ENCODE data around the gene ERI3.

- TF ChIP-seq, protein P1, sequence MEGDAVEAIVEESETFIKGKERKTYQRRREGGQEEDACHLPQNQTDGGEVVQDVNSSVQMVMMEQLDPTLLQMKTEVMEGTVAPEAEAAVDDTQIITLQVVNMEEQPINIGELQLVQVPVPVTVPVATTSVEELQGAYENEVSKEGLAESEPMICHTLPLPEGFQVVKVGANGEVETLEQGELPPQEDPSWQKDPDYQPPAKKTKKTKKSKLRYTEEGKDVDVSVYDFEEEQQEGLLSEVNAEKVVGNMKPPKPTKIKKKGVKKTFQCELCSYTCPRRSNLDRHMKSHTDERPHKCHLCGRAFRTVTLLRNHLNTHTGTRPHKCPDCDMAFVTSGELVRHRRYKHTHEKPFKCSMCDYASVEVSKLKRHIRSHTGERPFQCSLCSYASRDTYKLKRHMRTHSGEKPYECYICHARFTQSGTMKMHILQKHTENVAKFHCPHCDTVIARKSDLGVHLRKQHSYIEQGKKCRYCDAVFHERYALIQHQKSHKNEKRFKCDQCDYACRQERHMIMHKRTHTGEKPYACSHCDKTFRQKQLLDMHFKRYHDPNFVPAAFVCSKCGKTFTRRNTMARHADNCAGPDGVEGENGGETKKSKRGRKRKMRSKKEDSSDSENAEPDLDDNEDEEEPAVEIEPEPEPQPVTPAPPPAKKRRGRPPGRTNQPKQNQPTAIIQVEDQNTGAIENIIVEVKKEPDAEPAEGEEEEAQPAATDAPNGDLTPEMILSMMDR (IDR thresholded peaks at IDR 0.05): no peak
- TF ChIP-seq RORB (CRISPR knock-in tag; IDR thresholded peaks at IDR 0.05): no peak
- no peak for TF ChIP-seq ZNF232 (CRISPR knock-in tag; IDR thresholded peaks at IDR 0.05)
- TF ChIP-seq PREB (CRISPR knock-in tag; IDR thresholded peaks at IDR 0.05; ENCODE audit: borderline replicate concordance): no peak
- TF ChIP-seq, protein P2, sequence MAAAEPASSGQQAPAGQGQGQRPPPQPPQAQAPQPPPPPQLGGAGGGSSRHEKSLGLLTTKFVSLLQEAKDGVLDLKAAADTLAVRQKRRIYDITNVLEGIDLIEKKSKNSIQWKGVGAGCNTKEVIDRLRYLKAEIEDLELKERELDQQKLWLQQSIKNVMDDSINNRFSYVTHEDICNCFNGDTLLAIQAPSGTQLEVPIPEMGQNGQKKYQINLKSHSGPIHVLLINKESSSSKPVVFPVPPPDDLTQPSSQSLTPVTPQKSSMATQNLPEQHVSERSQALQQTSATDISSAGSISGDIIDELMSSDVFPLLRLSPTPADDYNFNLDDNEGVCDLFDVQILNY (CRISPR knock-in tag; IDR thresholded peaks at IDR 0.05): no peak
- no peak for TF ChIP-seq SMAD3 (CRISPR knock-in tag; IDR thresholded peaks at IDR 0.05; ENCODE audit: borderline replicate concordance)
- TF ChIP-seq NFYB (CRISPR knock-in tag; conservative IDR thresholded peaks at IDR 0.05; ENCODE audit: low read depth): no peak
- TF ChIP-seq FOXJ3 (CRISPR knock-in tag; IDR thresholded peaks at IDR 0.05; ENCODE audit: borderline replicate concordance): no peak
- TF ChIP-seq ZNF138 (CRISPR knock-in tag; conservative IDR thresholded peaks at IDR 0.05): no peak
- no peak for TF ChIP-seq ZNF423 (CRISPR knock-in tag; IDR thresholded peaks at IDR 0.05)
Measured at GRCh38 chr1:44262816-44263567, 92.1 kb downstream of the ERI3 start.

All from WTC11 (cell line).